ENCODE data around the gene USP10.

- TF ChIP-seq CTCF (conservative IDR thresholded peaks at IDR 0.05) (no peak), ZFX (IDR thresholded peaks at IDR 0.05) (no peak)
These were observed 17.7 kb downstream of the USP10 start for GRCh38 chr16:84717484-84717883.

Data from C4-2B (cell line).